ENCODE results near the gene DDA1.

DDA1 gene

GRCh38 chr19:17309198-17309964 is at the start of gene DDA1:
Gene DDA1, plus strand, starts transcription at chr19:17309563. Its CDS starts 92 bp downstream, at chr19:17309655.
- Histone ChIP-seq H3K27me3 (no peaks in the 10 kb centered on the region), H3K27ac (peak within 1 kb of the TSS; percentile 78), H3K9me3 (no peaks in the 10 kb centered on the region), H3K36me3 (peaks cover 19% of the 10 kb centered on the region), H3K4me3 (ENCODE audit: low read depth in 1 of 2, low read length in 1 of 2) (peak within 1 kb of the TSS; percentile 83 to 86), H3K4me1 (ENCODE audit: control insufficient read depth in 1 of 2, insufficient read depth in 1 of 2, low read depth in 1 of 2, low read length in 1 of 2) (peaks cover 36% of the 10 kb centered on the region in 2 experiments)
- TF ChIP-seq CTCF (IDR thresholded peaks at IDR 0.05) = peak; percentile 56

GRCh38 chr19:17259934-17260333 is 49.4 kb upstream of the DDA1 start:
- Histone ChIP-seq H3K36me3 (no peaks in the 10 kb centered on the region), H3K27me3 (no peaks in the 10 kb centered on the region), H3K27ac (no peak overlapping the region), H3K4me1 (ENCODE audit: control insufficient read depth in 1 of 2, insufficient read depth in 1 of 2, low read depth in 1 of 2, low read length in 1 of 2) (peaks cover 1 to 4% of the 10 kb centered on the region in 2 experiments), H3K4me3 (ENCODE audit: low read depth in 1 of 2, low read length in 1 of 2) (no peak overlapping the region), H3K9me3 (no peaks in the 10 kb centered on the region)
- no peak for TF ChIP-seq CTCF (IDR thresholded peaks at IDR 0.05)

GRCh38 chr19:17260842-17261325 is 48.5 kb upstream of the DDA1 start:
- Histone ChIP-seq H3K9me3 (no peaks in the 10 kb centered on the region), H3K4me3 (ENCODE audit: low read depth in 1 of 2, low read length in 1 of 2) (no peak overlapping the region), H3K4me1 (ENCODE audit: control insufficient read depth in 1 of 2, insufficient read depth in 1 of 2, low read depth in 1 of 2, low read length in 1 of 2) (peaks cover 3 to 4% of the 10 kb centered on the region in 2 experiments), H3K27me3 (no peaks in the 10 kb centered on the region), H3K27ac (no peak overlapping the region), H3K36me3 (no peaks in the 10 kb centered on the region)
- TF ChIP-seq CTCF (IDR thresholded peaks at IDR 0.05) = peak; percentile 94

GRCh38 chr19:17262557-17262956 is 46.8 kb upstream of the DDA1 start:
- H3K9me3 ChIP-seq = no peaks in the 10 kb centered on the region
- no peak overlapping the region for H3K27ac ChIP-seq
- no peaks in the 10 kb centered on the region for H3K36me3 ChIP-seq
- peaks cover 12 to 14% of the 10 kb centered on the region in 2 experiments for H3K4me1 ChIP-seq (ENCODE audit: control insufficient read depth in 1 of 2, insufficient read depth in 1 of 2, low read depth in 1 of 2, low read length in 1 of 2)
- no peak overlapping the region for H3K4me3 ChIP-seq (ENCODE audit: low read depth in 1 of 2, low read length in 1 of 2)
- no peak for TF ChIP-seq CTCF (IDR thresholded peaks at IDR 0.05)
- H3K27me3 ChIP-seq = no peaks in the 10 kb centered on the region

- H3K4me3 ChIP-seq (ENCODE audit: low read depth in 1 of 2, low read length in 1 of 2) = no peak overlapping the region
- H3K27ac ChIP-seq = no peak overlapping the region
- H3K4me1 ChIP-seq (ENCODE audit: control insufficient read depth in 1 of 2, insufficient read depth in 1 of 2, low read depth in 1 of 2, low read length in 1 of 2) = peaks cover 20 to 21% of the 10 kb centered on the region in 2 experiments
- no peaks in the 10 kb centered on the region for H3K27me3 ChIP-seq
- no peaks in the 10 kb centered on the region for H3K9me3 ChIP-seq
- no peak for TF ChIP-seq CTCF (IDR thresholded peaks at IDR 0.05)
- no peaks in the 10 kb centered on the region for H3K36me3 ChIP-seq
Observed at GRCh38 chr19:17263712-17264640, 45.4 kb upstream of the DDA1 start.
